ENCODE results near the gene CHPF2. TPM values are rescaled to one million over a fixed set of nuclear protein-coding genes. Genes with fewer than 3 reads are reported as not detected.

CHPF2 gene
- total RNA-seq, 1 donor from 2014 or later: 50.6 TPM

DNA sequence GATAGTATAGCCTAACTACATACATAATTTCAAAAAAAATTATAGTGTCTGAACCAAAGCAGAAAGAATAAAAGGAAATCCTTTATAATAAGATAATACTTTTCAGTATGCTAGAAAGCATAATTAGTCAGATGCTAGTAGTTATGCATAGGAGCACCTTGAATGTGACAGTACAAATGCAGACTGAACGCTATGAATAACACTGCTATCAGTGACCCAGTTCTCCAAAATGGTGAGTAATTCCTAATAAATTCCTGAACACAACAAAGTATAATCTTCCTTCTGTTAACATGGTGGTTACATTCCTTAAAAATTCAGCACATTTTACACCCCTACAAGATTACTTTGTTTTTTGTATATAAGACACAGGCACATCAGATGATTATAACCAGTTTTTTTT, 1.2 kb upstream of the CHPF2 start:
- intact Hi-C loops (cut with micrococcal nuclease): loop anchor here (5.0 kb wide), 1 partner anchor 401 kb away; no protein-coding TSS in a partner anchor

- intact Hi-C loops (cut with micrococcal nuclease): loop anchor here (1.0 to 5.0 kb wide), 10 partner anchors 11 to 1608 kb away; partner anchors contain the start of genes ABCB8, NUB1, RHEB and TMUB1
Observed at GRCh38 chr7:151232917-151233701, 826 bp downstream of the CHPF2 start.

GRCh38 chr7:151233804-151234203, 1.5 kb downstream of the CHPF2 start:
- intact Hi-C loops (cut with micrococcal nuclease): loop anchor here (2.0 to 5.0 kb wide), 2 partner anchors 398 to 1609 kb away; no protein-coding TSS in a partner anchor

DNA sequence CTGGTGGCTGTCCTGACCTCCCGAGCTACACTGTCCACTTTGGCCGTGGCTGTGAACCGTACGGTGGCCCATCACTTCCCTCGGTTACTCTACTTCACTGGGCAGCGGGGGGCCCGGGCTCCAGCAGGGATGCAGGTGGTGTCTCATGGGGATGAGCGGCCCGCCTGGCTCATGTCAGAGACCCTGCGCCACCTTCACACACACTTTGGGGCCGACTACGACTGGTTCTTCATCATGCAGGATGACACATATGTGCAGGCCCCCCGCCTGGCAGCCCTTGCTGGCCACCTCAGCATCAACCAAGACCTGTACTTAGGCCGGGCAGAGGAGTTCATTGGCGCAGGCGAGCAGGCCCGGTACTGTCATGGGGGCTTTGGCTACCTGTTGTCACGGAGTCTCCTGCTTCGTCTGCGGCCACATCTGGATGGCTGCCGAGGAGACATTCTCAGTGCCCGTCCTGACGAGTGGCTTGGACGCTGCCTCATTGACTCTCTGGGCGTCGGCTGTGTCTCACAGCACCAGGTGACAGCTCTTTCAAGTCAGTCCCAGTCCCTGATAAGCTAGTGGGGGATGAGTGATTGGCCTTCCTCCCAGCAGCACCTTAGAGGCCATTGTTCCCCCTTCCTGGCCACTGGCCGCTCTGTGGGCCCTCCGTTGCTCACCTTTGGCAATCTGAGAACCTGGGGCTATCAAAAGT, 3.0 kb downstream of the CHPF2 start:
- intact Hi-C loops (cut with micrococcal nuclease): no loop called here

GRCh38 chr7:151236406-151236805, 4.1 kb downstream of the CHPF2 start:
- intact Hi-C loops (cut with micrococcal nuclease): no loop called here

DNA sequence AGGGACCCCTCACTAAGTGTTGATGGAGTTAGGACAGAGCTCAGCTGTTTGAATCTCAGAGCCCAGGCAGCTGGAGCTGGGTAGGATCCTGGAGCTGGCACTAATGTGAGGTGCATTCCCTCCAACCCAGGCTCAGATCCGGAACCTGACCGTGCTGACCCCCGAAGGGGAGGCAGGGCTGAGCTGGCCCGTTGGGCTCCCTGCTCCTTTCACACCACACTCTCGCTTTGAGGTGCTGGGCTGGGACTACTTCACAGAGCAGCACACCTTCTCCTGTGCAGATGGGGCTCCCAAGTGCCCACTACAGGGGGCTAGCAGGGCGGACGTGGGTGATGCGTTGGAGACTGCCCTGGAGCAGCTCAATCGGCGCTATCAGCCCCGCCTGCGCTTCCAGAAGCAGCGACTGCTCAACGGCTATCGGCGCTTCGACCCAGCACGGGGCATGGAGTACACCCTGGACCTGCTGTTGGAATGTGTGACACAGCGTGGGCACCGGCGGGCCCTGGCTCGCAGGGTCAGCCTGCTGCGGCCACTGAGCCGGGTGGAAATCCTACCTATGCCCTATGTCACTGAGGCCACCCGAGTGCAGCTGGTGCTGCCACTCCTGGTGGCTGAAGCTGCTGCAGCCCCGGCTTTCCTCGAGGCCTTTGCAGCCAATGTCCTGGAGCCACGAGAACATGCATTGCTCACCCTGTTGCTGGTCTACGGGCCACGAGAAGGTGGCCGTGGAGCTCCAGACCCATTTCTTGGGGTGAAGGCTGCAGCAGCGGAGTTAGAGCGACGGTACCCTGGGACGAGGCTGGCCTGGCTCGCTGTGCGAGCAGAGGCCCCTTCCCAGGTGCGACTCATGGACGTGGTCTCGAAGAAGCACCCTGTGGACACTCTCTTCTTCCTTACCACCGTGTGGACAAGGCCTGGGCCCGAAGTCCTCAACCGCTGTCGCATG, 5.2 kb downstream of the CHPF2 start:
- intact Hi-C loops (cut with micrococcal nuclease): no loop called here

DNA sequence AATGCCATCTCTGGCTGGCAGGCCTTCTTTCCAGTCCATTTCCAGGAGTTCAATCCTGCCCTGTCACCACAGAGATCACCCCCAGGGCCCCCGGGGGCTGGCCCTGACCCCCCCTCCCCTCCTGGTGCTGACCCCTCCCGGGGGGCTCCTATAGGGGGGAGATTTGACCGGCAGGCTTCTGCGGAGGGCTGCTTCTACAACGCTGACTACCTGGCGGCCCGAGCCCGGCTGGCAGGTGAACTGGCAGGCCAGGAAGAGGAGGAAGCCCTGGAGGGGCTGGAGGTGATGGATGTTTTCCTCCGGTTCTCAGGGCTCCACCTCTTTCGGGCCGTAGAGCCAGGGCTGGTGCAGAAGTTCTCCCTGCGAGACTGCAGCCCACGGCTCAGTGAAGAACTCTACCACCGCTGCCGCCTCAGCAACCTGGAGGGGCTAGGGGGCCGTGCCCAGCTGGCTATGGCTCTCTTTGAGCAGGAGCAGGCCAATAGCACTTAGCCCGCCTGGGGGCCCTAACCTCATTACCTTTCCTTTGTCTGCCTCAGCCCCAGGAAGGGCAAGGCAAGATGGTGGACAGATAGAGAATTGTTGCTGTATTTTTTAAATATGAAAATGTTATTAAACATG, 6.0 kb downstream of the CHPF2 start:
- intact Hi-C loops (cut with micrococcal nuclease): no loop called here

- intact Hi-C loops (cut with micrococcal nuclease): no loop called here
Observed at GRCh38 chr7:151238924-151239836, 6.9 kb downstream of the CHPF2 start.

GRCh38 chr7:151239837-151240459, 7.7 kb downstream of the CHPF2 start:
- intact Hi-C loops (cut with micrococcal nuclease): no loop called here

DNA sequence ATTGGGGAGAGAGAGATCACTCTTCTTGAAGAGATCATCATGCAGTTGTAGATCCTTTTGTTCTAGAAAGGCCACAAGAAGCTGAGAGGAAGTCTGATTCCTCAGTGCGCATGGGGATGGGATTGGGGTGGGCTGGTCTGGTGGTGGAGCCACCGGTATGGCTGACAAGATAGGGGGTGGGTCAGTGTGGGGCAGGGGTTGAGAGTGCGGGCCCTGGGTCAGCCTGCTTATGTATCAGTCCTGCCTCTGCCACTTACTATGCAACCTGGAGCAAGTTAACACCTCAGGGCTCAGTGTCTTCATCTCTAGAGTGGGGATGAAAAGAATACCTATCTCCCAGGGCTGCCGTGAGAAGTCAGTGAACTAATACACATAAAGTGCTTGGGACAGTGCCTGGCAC, 8.3 kb downstream of the CHPF2 start:
- intact Hi-C loops (cut with micrococcal nuclease): no loop called here

GRCh38 chr7:151240942-151241754, 8.9 kb downstream of the CHPF2 start:
- intact Hi-C loops (cut with micrococcal nuclease): no loop called here

DNA sequence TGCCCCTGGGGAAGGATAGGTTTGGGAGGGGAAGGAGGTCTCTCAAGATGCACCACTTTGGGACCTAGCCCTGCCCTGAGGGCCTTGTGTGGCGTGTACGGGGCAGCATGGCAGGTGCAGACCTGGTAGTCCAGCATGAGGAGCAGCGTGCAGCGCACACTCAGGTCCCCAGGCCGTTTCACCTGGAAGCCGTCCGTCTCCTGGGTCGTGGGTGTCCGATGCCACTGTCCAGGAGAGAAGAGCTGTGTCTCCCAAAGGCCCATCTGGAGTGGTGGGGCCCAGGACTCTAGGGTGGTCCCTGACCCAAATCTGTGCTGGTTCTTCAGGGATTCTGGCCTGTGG, 9.4 kb downstream of the CHPF2 start:
- intact Hi-C loops (cut with micrococcal nuclease): no loop called here

DNA sequence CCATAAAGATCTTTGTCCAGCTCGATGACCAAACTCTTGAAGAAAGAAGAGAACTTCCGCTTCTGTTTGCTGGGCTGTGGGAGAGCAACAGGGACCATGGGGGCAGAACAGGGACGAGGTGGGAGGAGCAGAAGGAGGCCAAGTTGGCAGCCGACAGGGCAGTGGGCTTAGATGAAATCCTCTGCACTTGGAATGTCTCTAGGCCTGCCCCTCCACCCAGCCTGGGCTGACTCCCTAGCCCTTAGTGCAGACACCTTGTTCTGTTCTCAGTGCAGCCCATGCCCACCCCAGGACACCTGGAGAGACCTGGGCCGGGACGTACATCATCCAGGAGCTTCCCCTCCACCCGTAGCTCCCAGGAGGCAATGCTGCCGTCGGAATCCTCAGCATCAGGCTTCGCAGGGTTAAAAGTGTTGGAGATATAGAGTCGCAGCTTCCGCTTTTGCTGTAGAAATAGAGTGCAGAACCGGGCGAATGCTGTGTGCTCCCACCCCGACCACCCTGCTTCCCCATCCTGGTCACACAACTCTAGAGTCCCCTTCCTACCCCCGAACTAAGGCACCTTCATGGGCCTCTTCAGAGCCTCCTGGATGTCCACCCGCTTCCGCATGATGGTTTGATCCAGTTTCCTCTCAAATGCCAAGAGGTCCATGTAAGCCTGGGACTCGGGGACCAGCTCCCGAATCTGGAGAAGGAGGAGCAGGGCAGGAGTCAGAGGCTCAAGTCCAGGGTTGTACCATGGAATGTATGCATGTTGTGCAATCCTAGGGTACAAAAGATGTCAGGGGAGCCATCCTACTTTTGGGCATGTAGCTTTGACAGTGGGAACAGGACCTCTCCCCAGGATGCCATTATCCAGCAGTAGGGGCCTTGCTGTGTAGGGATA, 10.1 kb downstream of the CHPF2 start:
- intact Hi-C loops (cut with micrococcal nuclease): no loop called here

- intact Hi-C loops (cut with micrococcal nuclease): no loop called here
Observed at GRCh38 chr7:151243045-151243349, 10.7 kb downstream of the CHPF2 start.

DNA sequence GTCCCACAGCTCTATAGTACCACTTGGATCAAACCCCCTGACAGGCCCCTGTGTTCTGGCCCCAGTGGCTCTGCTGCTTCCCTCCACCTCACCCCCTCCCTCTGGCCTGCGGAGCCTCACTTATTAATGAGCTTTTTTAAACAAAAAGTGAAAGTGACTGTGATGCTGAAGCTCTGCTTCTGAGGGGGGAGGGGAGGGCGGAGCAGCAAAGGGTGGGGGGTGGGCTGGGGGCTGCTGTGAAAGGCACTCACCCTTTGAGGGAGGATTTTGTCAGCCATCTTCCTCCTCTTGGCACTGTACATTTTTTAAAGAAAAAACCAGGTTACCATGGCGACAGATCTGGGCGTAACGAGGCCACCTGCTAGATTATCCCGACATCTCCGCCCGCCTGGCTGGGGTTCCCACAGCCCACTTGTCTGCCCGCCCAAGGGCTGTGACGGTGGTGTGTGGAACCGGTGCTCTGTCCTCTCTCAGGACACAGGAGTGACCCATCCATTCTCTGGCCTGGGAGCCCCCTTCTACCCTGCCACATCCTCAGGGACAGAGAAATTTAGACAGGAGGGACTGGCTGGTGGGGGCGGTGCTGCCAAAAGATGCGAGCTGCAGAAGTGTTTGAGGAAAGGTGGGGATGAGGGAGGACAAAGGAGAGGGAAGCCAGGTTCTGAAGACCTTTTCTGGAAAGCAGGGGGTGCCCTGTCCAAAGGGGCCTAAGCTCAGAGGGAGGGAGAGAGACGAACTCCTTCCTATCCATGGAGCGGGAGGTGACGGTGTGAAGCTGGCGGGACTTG, 11.3 kb downstream of the CHPF2 start:
- intact Hi-C loops (cut with micrococcal nuclease): loop anchor here (1.0 to 2.0 kb wide), 9 partner anchors 11 to 275 kb away; partner anchors contain the start of genes ABCF2, CHPF2 and RHEB

DNA sequence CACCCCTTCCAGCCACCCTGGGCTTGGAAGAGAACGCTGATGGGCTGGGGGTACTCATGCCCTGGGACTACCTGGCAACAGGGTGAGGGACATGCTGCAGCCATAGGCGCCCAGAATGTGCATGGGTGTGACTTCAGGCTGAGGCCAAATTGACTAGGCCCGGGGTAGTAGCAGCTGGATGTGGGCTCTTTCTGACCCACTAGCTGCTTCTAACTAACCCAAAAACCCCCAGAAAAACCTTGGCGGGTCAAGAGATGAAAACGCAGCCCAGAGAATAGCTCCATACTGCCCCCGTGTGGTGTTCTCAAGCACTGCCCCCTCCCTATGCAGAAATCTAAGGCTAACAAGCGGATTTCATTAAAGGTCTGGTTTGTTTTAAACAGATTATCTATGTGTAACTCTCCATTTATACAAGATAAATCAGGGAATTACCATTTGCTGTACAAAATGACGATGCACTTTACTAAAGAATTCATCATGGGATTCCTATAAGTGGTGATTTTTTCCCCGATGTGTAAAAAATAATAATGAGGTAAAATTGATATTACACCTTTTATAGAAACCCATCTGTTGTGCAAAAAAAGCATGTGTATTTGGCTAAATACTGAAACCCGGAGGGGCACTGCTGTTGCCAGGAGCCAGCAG, 12.0 kb downstream of the CHPF2 start:
- intact Hi-C loops (cut with micrococcal nuclease): loop anchor here (1.0 to 2.0 kb wide), 9 partner anchors 12 to 274 kb away; partner anchors contain the start of genes ABCF2, CHPF2 and RHEB
